Bronchial epithelial cell (primary cell): Measurements from ENCODE around the gene USP48. TPM values are rescaled to one million over a fixed set of nuclear protein-coding genes. Genes with fewer than 3 reads are reported as not detected.

Experiments used
- DNase-seq: peaks from one replicate; pipeline ENCODE4 v3.0.0-alpha.2; 2010; ENCODE audit warnings: low read depth
- FAIRE-seq: peaks from 2 replicates; lab custom pipeline; 2011; peaks lifted over from hg19 to GRCh38; lab: Jason Lieb, UNC
- H3K27me3 ChIP-seq: 2 replicates; pipeline ENCODE4 v1.5.1; 2011; ENCODE audit warnings: low read length; ENCODE audit not compliant: control insufficient read depth, insufficient read depth
- H3K36me3 ChIP-seq: 2 replicates; pipeline ENCODE4 v1.5.1; 2011; ENCODE audit warnings: low read length; ENCODE audit not compliant: control insufficient read depth, insufficient read depth
- H3K4me3 ChIP-seq: 2 replicates; pipeline ENCODE4 v1.5.1; 2011; ENCODE audit warnings: mild to moderate bottlenecking, low read depth, low read length, control low read depth
- CTCF ChIP-seq: IDR thresholded peaks from 2 replicates; pipeline ENCODE4 v1.5.1; 2011; ENCODE audit warnings: mild to moderate bottlenecking, moderate library complexity, low read length, control low read depth, inconsistent platforms; ENCODE audit not compliant: insufficient read depth, severe bottlenecking
- total RNA-seq: library from RNA; depleted of rRNA; stranded (reverse); fragments of >200 nt; gene quantifications from 2 replicates; pipeline ENCODE4 v1.2.1, GENCODE V29; 2014

USP48 gene
- total RNA-seq, 1 donor from 2014 or later, result 23.4 TPM

- no peak for FAIRE-seq
Observed at GRCh38 chr1:21724098-21724497, 58.9 kb downstream of the USP48 start.

GRCh38 chr1:21721295-21721985 lies 61.5 kb downstream of the USP48 start:
- Histone ChIP-seq H3K36me3 (peaks cover 8% of the 10 kb centered on the region), H3K4me3 (no peak overlapping the region), H3K27me3 (no peaks in the 10 kb centered on the region)
- no peak for FAIRE-seq
- DNase-seq, result no peak
- no peak for TF ChIP-seq CTCF

More at GRCh38 chr1:21724098-21724497, 58.9 kb downstream of the USP48 start:
- Histone ChIP-seq H3K27me3 (no peaks in the 10 kb centered on the region), H3K4me3 (no peak overlapping the region), H3K36me3 (peaks cover 8% of the 10 kb centered on the region)
- TF ChIP-seq CTCF, result no peak
- no peak for DNase-seq

GRCh38 chr1:21716169-21716568 lies 66.8 kb downstream of the USP48 start:
- DNase-seq (no peak), FAIRE-seq (no peak)
- Histone ChIP-seq H3K36me3 (peaks cover 10% of the 10 kb centered on the region), H3K4me3 (no peak overlapping the region), H3K27me3 (no peaks in the 10 kb centered on the region)
- TF ChIP-seq CTCF, result no peak

GRCh38 chr1:21707891-21708290 lies 75.1 kb downstream of the USP48 start:
- no peaks in the 10 kb centered on the region for H3K27me3 ChIP-seq
- FAIRE-seq (no peak), DNase-seq (no peak)
- peaks cover 8% of the 10 kb centered on the region for H3K36me3 ChIP-seq
- no peak overlapping the region for H3K4me3 ChIP-seq
- no peak for TF ChIP-seq CTCF

GRCh38 chr1:21707086-21707840 lies 75.7 kb downstream of the USP48 start:
- Histone ChIP-seq H3K36me3 (peaks cover 10% of the 10 kb centered on the region), H3K27me3 (no peaks in the 10 kb centered on the region), H3K4me3 (no peak overlapping the region)
- FAIRE-seq (no peak), DNase-seq (no peak)
- no peak for TF ChIP-seq CTCF
